Sigmoid colon (tissue), 7 donors: ENCODE measurements around the gene CEP57L1. TPM values are rescaled to one million over a fixed set of nuclear protein-coding genes. Genes with fewer than 3 reads are reported as not detected.

ENCODE experiments used
- DNase-seq: peaks from one replicate; pipeline ENCODE4 v3.0.0-alpha.2; 2019
- H3K27ac ChIP-seq, 4 donors: fragments of 200-600 bp; sonication (generic); one replicate each; pipeline ENCODE4 v1.5.1; 2016 to 2019; ENCODE audit warnings: mild to moderate bottlenecking in 1 of 4
- H3K27me3 ChIP-seq, 3 donors: fragments of 200-600 bp; sonication (generic); one replicate each; pipeline ENCODE4 v1.5.1; 2019; ENCODE audit warnings: mild to moderate bottlenecking in 1 of 3
- H3K36me3 ChIP-seq, 4 donors: fragments of 200-600 bp; sonication (generic); one replicate each; pipeline ENCODE4 v1.5.1; 2016 to 2019
- H3K4me1 ChIP-seq, 4 donors: fragments of 200-600 bp; sonication (generic); one replicate each; pipeline ENCODE4 v1.5.1; 2017 to 2019
- H3K4me3 ChIP-seq, 4 donors: fragments of 200-600 bp; sonication (generic); one replicate each; pipeline ENCODE4 v1.5.1; 2017 to 2019; ENCODE audit warnings: mild to moderate bottlenecking in 2 of 4, moderate library complexity in 1 of 4
- H3K9me3 ChIP-seq, 4 donors: fragments of 200-600 bp in 3 of 4; sonication (generic) in 3 of 4; one replicate each; pipeline versions ENCODE4 v1.5.1 to v1.6.1; 2013 to 2019
- CTCF ChIP-seq, 4 experiments: fragments of 450-650 bp in 3 of 4; fragments of 200-600 bp in 1 of 4; IDR thresholded peaks; one replicate each; pipeline ENCODE4 v1.5.1; 2016 to 2019; ENCODE audit warnings: antibody characterized with exemption in 4 of 4, mild to moderate bottlenecking in 3 of 4, moderate library complexity in 2 of 4
- EP300 ChIP-seq, 4 donors: sonication (generic); formaldehyde crosslinking; IDR thresholded peaks; one replicate each; pipeline ENCODE4 v1.6.1; 2017; ENCODE audit warnings: antibody characterized with exemption in 4 of 4
- POLR2A ChIP-seq, 2 donors: fragments of 450-650 bp; IDR thresholded peaks; one replicate each; pipeline ENCODE4 v1.6.1; 2016; ENCODE audit warnings: antibody characterized with exemption in 2 of 2, mild to moderate bottlenecking in 2 of 2, moderate library complexity in 2 of 2
- POLR2AphosphoS5 ChIP-seq, 4 donors: sonication (generic); formaldehyde crosslinking; IDR thresholded peaks; one replicate each; pipeline ENCODE4 v1.6.1; 2017; ENCODE audit warnings: antibody characterized with exemption in 4 of 4
- WGBS, 2 donors: extraction: QIAGEN DNeasy Blood & Tissue Kit; methylation state at CpG; one replicate each; pipeline ENCODE4 v1.1.7; 2013; 5-methylcytosine and 5-hydroxymethylcytosine counted together
- intact Hi-C: fragments of 100-400 bp; cut with DNase I; formaldehyde crosslinking; loops from one replicate; pipeline ENCODE4 v1.15.1; 2023
- polyA plus RNA-seq, 3 donors: library from polyadenylated mRNA; stranded (reverse); fragments of 200-250 nt; gene quantifications; one replicate each; pipeline ENCODE4 v1.2.3, GENCODE V29; 2013
- total RNA-seq, 4 donors: library from RNA; depleted of rRNA; stranded (reverse); fragments of >200 nt; gene quantifications; one replicate each; pipeline ENCODE4 v1.1.0, GENCODE V29; 2016
- donor health status: healthy with polysubstance abuse.
- donor health status: Bipolar disorder and iron deficiency.
- donor health status: healthy.

CEP57L1 gene
- total and polyA plus RNA-seq, 7 donors, result 5.4 to 21.0 (median 12.6) TPM

- H3K36me3 ChIP-seq, result no peaks in the 10 kb centered on the region
- H3K4me3 ChIP-seq, result no peak overlapping the region
- intact Hi-C loops, result no loop called here
- H3K9me3 ChIP-seq, result no peaks in the 10 kb centered on the region
- peaks cover 0 to 50% (median 39%) of the 10 kb centered on the region in 4 donors for H3K4me1 ChIP-seq
- 96 to 97% methylated on average over 2 of the region's 2 CpGs for WGBS, 2 donors
- no peak overlapping the region for H3K27ac ChIP-seq
- DNase-seq, result no peak
- H3K27me3 ChIP-seq, result no peaks in the 10 kb centered on the region
- no peak for TF ChIP-seq CTCF (IDR thresholded peaks at IDR 0.05)
- no peak for TF ChIP-seq POLR2AphosphoS5 (IDR thresholded peaks at IDR 0.05)
- no peak for TF ChIP-seq POLR2A (IDR thresholded peaks at IDR 0.05)
- TF ChIP-seq EP300 (IDR thresholded peaks at IDR 0.05), result no peak
These were observed 42.0 kb upstream of the CEP57L1 start for GRCh38 chr6:109053336-109053735.

GRCh38 chr6:109055771-109056235 lies 39.5 kb upstream of the CEP57L1 start:
- H3K4me1 ChIP-seq, result peaks cover 0 to 68% (median 52%) of the 10 kb centered on the region in 4 donors
- WGBS, 2 donors, result 91 to 93% methylated on average over 1 of the region's 1 CpG
- no peak for TF ChIP-seq EP300 (IDR thresholded peaks at IDR 0.05)
- TF ChIP-seq CTCF (IDR thresholded peaks at IDR 0.05), result no peak
- no peaks in the 10 kb centered on the region for H3K27me3 ChIP-seq
- intact Hi-C loops, result loop anchor here (5.0 kb wide), 1 partner anchor 44 kb away; no protein-coding TSS in a partner anchor
- no peaks in the 10 kb centered on the region for H3K36me3 ChIP-seq
- no peak for DNase-seq
- H3K4me3 ChIP-seq, result no peak overlapping the region
- H3K9me3 ChIP-seq, result no peaks in the 10 kb centered on the region
- H3K27ac ChIP-seq, result peak overlapping the region in 2 of 4 donors; percentile 27 to 33

- Histone ChIP-seq H3K36me3 (no peaks in the 10 kb centered on the region), H3K27ac (peak overlapping the region in 1 of 4 donors; percentile 33), H3K4me1 (peaks cover 0 to 70% (median 52%) of the 10 kb centered on the region in 4 donors), H3K4me3 (no peak overlapping the region), H3K9me3 (no peaks in the 10 kb centered on the region), H3K27me3 (no peaks in the 10 kb centered on the region)
- no peak for DNase-seq
- intact Hi-C loops, result loop anchor here (5.0 kb wide), 1 partner anchor 44 kb away; no protein-coding TSS in a partner anchor
- no peak for TF ChIP-seq POLR2AphosphoS5 (IDR thresholded peaks at IDR 0.05)
- TF ChIP-seq CTCF (IDR thresholded peaks at IDR 0.05), result no peak
- no peak for TF ChIP-seq POLR2A (IDR thresholded peaks at IDR 0.05)
- no peak for TF ChIP-seq EP300 (IDR thresholded peaks at IDR 0.05)
These were observed 38.6 kb upstream of the CEP57L1 start for GRCh38 chr6:109056661-109057060.

GRCh38 chr6:109058620-109059019 lies 36.7 kb upstream of the CEP57L1 start:
- Histone ChIP-seq H3K36me3 (no peaks in the 10 kb centered on the region), H3K27ac (peak overlapping the region in 2 of 4 donors; percentile 52 to 74), H3K4me3 (no peak overlapping the region), H3K4me1 (peaks cover 0 to 63% (median 37%) of the 10 kb centered on the region in 4 donors), H3K27me3 (no peaks in the 10 kb centered on the region), H3K9me3 (no peaks in the 10 kb centered on the region)
- WGBS, 2 donors, result 58 to 67% methylated on average over 2 of the region's 2 CpGs
- intact Hi-C loops, result loop anchor here (5.0 kb wide), 1 partner anchor 46 kb away; no protein-coding TSS in a partner anchor
- DNase-seq, result no peak
- TF ChIP-seq EP300 (IDR thresholded peaks at IDR 0.05), result no peak
- TF ChIP-seq POLR2A (IDR thresholded peaks at IDR 0.05), result no peak
- TF ChIP-seq CTCF (IDR thresholded peaks at IDR 0.05), result no peak
- TF ChIP-seq POLR2AphosphoS5 (IDR thresholded peaks at IDR 0.05), result no peak

GRCh38 chr6:109059153-109059552 lies 36.2 kb upstream of the CEP57L1 start:
- Histone ChIP-seq H3K9me3 (no peaks in the 10 kb centered on the region), H3K4me3 (no peak overlapping the region), H3K4me1 (peaks cover 0 to 60% (median 34%) of the 10 kb centered on the region in 4 donors), H3K36me3 (no peaks in the 10 kb centered on the region), H3K27me3 (no peaks in the 10 kb centered on the region), H3K27ac (peak overlapping the region; percentile 49 to 74 (median 54))
- no peak for DNase-seq
- intact Hi-C loops, result loop anchor here (5.0 kb wide), 1 partner anchor 47 kb away; no protein-coding TSS in a partner anchor
- 43 to 70% methylated on average over 3 of the region's 3 CpGs for WGBS, 2 donors
- TF ChIP-seq CTCF (IDR thresholded peaks at IDR 0.05) (no peak), POLR2AphosphoS5 (IDR thresholded peaks at IDR 0.05) (peak; percentile 11 to 64 (median 33)), EP300 (IDR thresholded peaks at IDR 0.05) (peak in 1 of 4 donors; percentile 33), POLR2A (IDR thresholded peaks at IDR 0.05) (no peak)
